ENCODE results near the gene FILIP1.

The FILIP1 gene

DNA sequence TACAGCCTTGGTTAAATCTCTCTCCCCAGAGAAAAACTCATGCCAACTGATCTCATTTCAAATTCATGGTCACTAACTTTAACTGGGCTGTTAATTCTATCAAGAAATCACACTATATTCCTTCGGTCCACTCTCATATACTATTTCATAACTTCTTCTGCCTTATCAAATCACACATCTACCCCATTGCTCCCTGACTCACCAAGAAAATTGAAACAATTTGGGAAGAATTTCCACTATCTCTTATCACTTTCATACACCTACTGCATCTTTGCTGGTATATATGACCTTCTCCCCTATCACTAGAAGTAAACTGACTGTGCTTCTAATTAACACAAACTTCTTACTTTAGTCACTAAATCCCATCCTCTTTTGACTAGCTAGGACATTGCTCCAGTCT lies 102.3 kb downstream of the FILIP1 start:
- Histone ChIP-seq H3K27ac (ENCODE audit: low read depth, low read length) (no peak overlapping the region), H3K9me3 (ENCODE audit: control insufficient read depth in 1 of 2, low read length in 2 of 2) (no peaks in the 10 kb centered on the region), H3K36me3 (ENCODE audit: control insufficient read depth in 1 of 2, insufficient read depth in 2 of 2, low read length in 2 of 2) (no peaks in the 10 kb centered on the region), H3K27me3 (ENCODE audit: control insufficient read depth in 1 of 2, insufficient read depth in 2 of 2, low read length in 2 of 2) (no peaks in the 10 kb centered on the region), H3K4me1 (ENCODE audit: control insufficient read depth in 1 of 2, insufficient read depth in 2 of 2, low read length in 2 of 2) (no peaks in the 10 kb centered on the region), H3K9ac (ENCODE audit: low read depth in 1 of 2, low read length in 2 of 2) (no peak overlapping the region), H3K4me3 (ENCODE audit: low read depth in 1 of 2, low read length in 2 of 2) (no peak overlapping the region)

DNA sequence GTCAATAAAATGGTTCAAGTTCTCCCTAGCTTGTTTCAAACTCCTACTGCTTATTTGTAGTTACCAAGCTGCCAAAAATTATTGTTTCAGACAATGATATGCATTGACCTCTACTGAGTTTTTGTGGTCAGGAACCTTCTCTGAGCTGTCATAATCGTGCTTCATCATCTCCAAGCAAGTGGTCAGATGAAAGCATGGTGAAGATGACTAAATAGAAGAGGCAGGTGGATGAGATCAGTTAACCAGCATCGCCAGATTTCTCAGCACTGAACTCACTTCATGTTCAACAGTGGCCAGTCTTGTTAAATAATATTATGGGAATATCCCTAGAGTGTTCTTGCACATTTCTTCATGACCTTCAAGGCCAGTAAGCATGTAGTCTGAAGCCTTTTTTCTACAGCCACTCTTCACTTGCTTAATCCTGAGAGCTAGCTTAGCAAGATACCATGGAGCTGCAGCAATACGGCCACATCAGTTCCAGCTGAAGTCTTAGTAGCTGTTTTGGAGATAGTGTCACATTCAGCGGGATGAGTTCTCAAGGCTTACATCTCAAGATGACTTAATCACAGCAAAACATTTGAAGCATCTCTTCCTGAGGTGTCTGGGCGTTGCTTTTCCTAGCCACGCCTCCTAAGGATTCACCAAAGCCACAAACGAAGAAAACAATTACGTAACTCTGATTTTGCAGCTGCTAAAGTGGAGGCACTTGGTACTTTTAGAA lies 107.4 kb downstream of the FILIP1 start:
- H3K9ac ChIP-seq (ENCODE audit: low read depth in 1 of 2, low read length in 2 of 2), result no peak overlapping the region
- no peaks in the 10 kb centered on the region for H3K4me1 ChIP-seq (ENCODE audit: control insufficient read depth in 1 of 2, insufficient read depth in 2 of 2, low read length in 2 of 2)
- no peaks in the 10 kb centered on the region for H3K9me3 ChIP-seq (ENCODE audit: control insufficient read depth in 1 of 2, low read length in 2 of 2)
- no peaks in the 10 kb centered on the region for H3K36me3 ChIP-seq (ENCODE audit: control insufficient read depth in 1 of 2, insufficient read depth in 2 of 2, low read length in 2 of 2)
- no peak overlapping the region for H3K27ac ChIP-seq (ENCODE audit: low read depth, low read length)
- H3K27me3 ChIP-seq (ENCODE audit: control insufficient read depth in 1 of 2, insufficient read depth in 2 of 2, low read length in 2 of 2), result no peaks in the 10 kb centered on the region
- H3K4me3 ChIP-seq (ENCODE audit: low read depth in 1 of 2, low read length in 2 of 2), result no peak overlapping the region

DNA sequence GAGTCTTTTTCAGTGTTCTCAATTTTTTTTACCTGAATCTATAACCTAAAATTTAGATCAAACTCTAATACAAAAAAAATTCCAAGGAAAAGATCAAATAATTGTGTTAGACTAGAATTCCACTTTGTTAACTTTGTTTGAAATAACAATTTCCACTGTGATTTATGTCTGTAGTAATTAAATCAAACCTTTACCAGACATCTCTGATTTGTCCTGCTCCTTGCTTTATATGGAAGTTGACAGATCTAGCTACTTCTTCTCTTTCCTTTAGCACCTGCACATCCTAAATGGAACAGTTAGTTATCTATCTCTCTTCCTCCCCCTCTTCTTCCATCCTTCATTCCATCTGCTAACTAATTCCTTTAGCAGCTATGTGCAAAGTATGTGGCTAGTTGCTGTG lies 109.5 kb downstream of the FILIP1 start:
- Histone ChIP-seq H3K4me1 (ENCODE audit: control insufficient read depth in 1 of 2, insufficient read depth in 2 of 2, low read length in 2 of 2) (no peaks in the 10 kb centered on the region), H3K4me3 (ENCODE audit: low read depth in 1 of 2, low read length in 2 of 2) (no peak overlapping the region), H3K36me3 (ENCODE audit: control insufficient read depth in 1 of 2, insufficient read depth in 2 of 2, low read length in 2 of 2) (no peaks in the 10 kb centered on the region), H3K9me3 (ENCODE audit: control insufficient read depth in 1 of 2, low read length in 2 of 2) (no peaks in the 10 kb centered on the region), H3K27ac (ENCODE audit: low read depth, low read length) (no peak overlapping the region), H3K27me3 (ENCODE audit: control insufficient read depth in 1 of 2, insufficient read depth in 2 of 2, low read length in 2 of 2) (no peaks in the 10 kb centered on the region), H3K9ac (ENCODE audit: low read depth in 1 of 2, low read length in 2 of 2) (no peak overlapping the region)

DNA sequence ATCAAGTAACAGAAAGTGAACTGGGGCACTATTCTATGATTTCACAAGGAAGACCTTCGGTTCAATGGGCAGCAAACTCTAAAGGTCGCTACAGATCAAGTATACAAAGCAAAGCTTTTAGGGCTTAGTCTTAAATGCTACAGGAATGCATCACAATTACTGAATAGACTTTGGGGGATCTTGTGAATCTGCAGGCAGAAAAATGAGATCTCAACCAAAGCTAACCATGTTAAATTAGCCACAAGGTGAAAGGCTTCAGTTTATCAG lies 111.0 kb downstream of the FILIP1 start:
- Histone ChIP-seq H3K27ac (ENCODE audit: low read depth, low read length) (no peak overlapping the region), H3K27me3 (ENCODE audit: control insufficient read depth in 1 of 2, insufficient read depth in 2 of 2, low read length in 2 of 2) (no peaks in the 10 kb centered on the region), H3K4me1 (ENCODE audit: control insufficient read depth in 1 of 2, insufficient read depth in 2 of 2, low read length in 2 of 2) (no peaks in the 10 kb centered on the region), H3K9ac (ENCODE audit: low read depth in 1 of 2, low read length in 2 of 2) (no peak overlapping the region), H3K36me3 (ENCODE audit: control insufficient read depth in 1 of 2, insufficient read depth in 2 of 2, low read length in 2 of 2) (no peaks in the 10 kb centered on the region), H3K4me3 (ENCODE audit: low read depth in 1 of 2, low read length in 2 of 2) (no peak overlapping the region), H3K9me3 (ENCODE audit: control insufficient read depth in 1 of 2, low read length in 2 of 2) (no peaks in the 10 kb centered on the region)

DNA sequence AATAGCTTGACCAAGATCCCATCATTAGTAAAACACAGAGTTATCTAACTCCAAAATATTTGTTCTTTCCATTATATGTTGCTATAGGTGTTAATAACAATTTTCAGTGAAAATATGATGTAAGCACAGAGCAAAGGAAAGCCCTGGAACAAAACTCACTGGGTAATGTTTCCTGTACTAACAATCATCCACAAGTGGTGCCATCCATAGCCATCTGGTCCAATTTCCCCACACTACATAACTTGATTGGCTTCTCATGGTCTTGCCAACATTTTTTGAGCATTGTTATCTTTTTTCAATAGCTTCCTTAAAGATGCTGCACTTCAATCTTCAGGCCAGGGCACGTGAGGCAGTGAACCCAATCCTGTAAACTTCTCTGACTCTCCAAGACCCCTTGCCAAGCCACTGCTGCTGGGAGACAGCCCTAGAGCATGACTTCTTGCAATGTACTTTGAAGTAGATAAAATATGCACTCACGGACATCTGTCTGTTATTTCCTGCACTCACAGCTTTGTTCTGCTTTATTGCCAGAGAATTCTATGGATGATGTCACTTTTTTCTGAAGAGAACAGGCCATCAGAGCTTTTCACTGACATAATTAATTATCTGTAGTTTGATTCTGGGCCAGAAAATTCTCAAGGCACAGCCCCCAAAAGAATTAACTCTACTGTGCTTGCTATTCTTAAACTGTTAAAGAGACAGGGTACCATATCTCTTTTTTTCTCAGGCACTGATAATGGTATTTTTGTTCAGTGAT lies 111.5 kb downstream of the FILIP1 start:
- no peaks in the 10 kb centered on the region for H3K4me1 ChIP-seq (ENCODE audit: control insufficient read depth in 1 of 2, insufficient read depth in 2 of 2, low read length in 2 of 2)
- no peak overlapping the region for H3K27ac ChIP-seq (ENCODE audit: low read depth, low read length)
- H3K9me3 ChIP-seq (ENCODE audit: control insufficient read depth in 1 of 2, low read length in 2 of 2), result no peaks in the 10 kb centered on the region
- H3K36me3 ChIP-seq (ENCODE audit: control insufficient read depth in 1 of 2, insufficient read depth in 2 of 2, low read length in 2 of 2), result no peaks in the 10 kb centered on the region
- no peaks in the 10 kb centered on the region for H3K27me3 ChIP-seq (ENCODE audit: control insufficient read depth in 1 of 2, insufficient read depth in 2 of 2, low read length in 2 of 2)
- H3K4me3 ChIP-seq (ENCODE audit: low read depth in 1 of 2, low read length in 2 of 2), result no peak overlapping the region
- no peak overlapping the region for H3K9ac ChIP-seq (ENCODE audit: low read depth in 1 of 2, low read length in 2 of 2)

DNA sequence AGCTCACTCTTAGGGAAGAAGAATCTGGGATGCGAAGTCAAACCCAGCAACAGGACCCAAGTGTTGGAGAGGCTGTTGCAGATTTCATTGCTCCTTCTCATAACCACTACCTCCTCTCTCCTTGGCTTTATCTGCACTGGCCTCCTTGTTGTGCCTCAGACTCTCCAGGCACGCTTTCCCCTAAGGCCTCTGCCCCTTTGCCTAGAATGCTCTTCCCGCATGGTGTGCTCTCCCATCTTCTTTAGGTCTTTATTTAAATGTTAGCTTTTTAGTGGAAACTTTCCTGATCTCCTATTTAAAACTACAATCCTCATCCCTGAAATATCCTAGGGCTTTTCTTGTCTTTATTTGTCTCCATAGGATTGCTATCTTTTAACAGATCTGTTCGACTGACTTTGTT lies 114.1 kb downstream of the FILIP1 start:
- Histone ChIP-seq H3K27ac (ENCODE audit: low read depth, low read length) (no peak overlapping the region), H3K9ac (ENCODE audit: low read depth in 1 of 2, low read length in 2 of 2) (no peak overlapping the region), H3K27me3 (ENCODE audit: control insufficient read depth in 1 of 2, insufficient read depth in 2 of 2, low read length in 2 of 2) (no peaks in the 10 kb centered on the region), H3K36me3 (ENCODE audit: control insufficient read depth in 1 of 2, insufficient read depth in 2 of 2, low read length in 2 of 2) (no peaks in the 10 kb centered on the region), H3K9me3 (ENCODE audit: control insufficient read depth in 1 of 2, low read length in 2 of 2) (no peaks in the 10 kb centered on the region), H3K4me3 (ENCODE audit: low read depth in 1 of 2, low read length in 2 of 2) (no peak overlapping the region), H3K4me1 (ENCODE audit: control insufficient read depth in 1 of 2, insufficient read depth in 2 of 2, low read length in 2 of 2) (no peaks in the 10 kb centered on the region)

DNA sequence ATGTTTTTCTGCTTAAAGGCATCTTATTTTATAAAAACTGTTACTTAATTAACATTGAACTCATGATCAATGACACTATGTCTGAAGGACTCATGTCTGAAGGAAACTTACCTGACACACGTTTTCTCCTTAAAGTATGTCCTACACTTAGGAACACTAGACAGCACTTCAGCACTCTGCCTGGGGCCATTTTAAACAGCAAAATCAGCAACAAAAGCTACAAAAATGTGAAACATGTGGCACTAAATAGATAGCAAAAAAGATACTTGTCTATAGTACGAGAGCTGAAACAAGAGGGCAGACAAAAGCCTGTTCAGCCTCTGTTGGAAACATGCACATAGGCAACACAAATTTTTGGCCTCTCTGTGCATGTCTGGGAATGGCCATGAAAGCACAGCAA lies 115.5 kb downstream of the FILIP1 start:
- Histone ChIP-seq H3K27me3 (ENCODE audit: control insufficient read depth in 1 of 2, insufficient read depth in 2 of 2, low read length in 2 of 2) (no peaks in the 10 kb centered on the region), H3K9ac (ENCODE audit: low read depth in 1 of 2, low read length in 2 of 2) (no peak overlapping the region), H3K27ac (ENCODE audit: low read depth, low read length) (no peak overlapping the region), H3K9me3 (ENCODE audit: control insufficient read depth in 1 of 2, low read length in 2 of 2) (no peaks in the 10 kb centered on the region), H3K4me1 (ENCODE audit: control insufficient read depth in 1 of 2, insufficient read depth in 2 of 2, low read length in 2 of 2) (no peaks in the 10 kb centered on the region), H3K36me3 (ENCODE audit: control insufficient read depth in 1 of 2, insufficient read depth in 2 of 2, low read length in 2 of 2) (no peaks in the 10 kb centered on the region), H3K4me3 (ENCODE audit: low read depth in 1 of 2, low read length in 2 of 2) (no peak overlapping the region)

DNA sequence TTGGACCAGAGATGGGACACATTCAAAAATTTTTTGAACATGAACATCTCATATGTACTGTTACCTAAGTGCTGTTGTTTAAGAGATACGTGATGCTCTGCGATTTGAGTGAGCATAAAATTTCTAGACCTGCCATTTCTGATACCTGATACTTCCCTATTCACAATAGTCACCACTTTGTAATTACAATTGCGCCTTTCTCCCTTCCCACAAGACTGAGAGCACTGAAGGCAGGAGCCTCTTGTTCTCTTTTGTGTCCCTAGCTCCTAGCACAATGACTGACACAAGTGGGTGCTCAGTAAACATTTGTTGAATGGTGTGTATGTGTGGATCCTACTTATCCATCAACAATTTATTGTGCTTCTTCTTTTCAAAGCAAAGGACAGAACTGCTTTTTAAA lies 116.2 kb downstream of the FILIP1 start:
- Histone ChIP-seq H3K27ac (ENCODE audit: low read depth, low read length) (no peak overlapping the region), H3K4me3 (ENCODE audit: low read depth in 1 of 2, low read length in 2 of 2) (no peak overlapping the region), H3K4me1 (ENCODE audit: control insufficient read depth in 1 of 2, insufficient read depth in 2 of 2, low read length in 2 of 2) (no peaks in the 10 kb centered on the region), H3K36me3 (ENCODE audit: control insufficient read depth in 1 of 2, insufficient read depth in 2 of 2, low read length in 2 of 2) (no peaks in the 10 kb centered on the region), H3K9ac (ENCODE audit: low read depth in 1 of 2, low read length in 2 of 2) (no peak overlapping the region), H3K27me3 (ENCODE audit: control insufficient read depth in 1 of 2, insufficient read depth in 2 of 2, low read length in 2 of 2) (no peaks in the 10 kb centered on the region), H3K9me3 (ENCODE audit: control insufficient read depth in 1 of 2, low read length in 2 of 2) (no peaks in the 10 kb centered on the region)

DNA sequence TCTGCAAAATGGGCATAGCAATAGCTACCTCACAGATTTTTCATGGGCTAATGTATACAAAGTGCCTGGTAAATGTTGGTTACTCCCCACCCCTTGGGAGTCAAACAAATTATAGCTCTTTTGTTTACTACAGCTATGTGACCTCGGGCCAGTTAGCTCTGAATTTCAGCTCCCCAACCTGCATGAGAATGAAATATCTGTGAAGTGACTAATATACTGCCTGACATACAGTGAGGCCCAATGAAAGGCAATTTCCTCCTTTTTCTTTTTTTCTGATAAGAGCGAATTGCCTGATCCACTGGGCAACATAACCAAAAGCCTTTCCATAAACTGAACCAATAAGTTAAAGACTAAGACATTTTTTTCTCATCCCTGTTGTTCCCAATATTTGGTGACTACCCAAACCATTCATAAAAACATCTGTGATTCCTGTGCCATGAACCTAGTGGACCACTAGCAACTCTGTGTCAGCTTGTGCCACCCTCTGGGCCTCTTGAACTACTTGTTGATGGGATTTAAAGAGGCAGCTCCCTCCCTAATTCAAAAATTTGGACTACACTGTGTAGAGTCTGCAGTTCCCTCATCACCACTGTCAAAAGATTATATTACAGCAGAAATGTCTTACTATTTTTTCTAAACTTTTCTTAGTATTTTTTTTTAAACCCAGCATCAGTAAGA lies 117.1 kb downstream of the FILIP1 start:
- no peak overlapping the region for H3K9ac ChIP-seq (ENCODE audit: low read depth in 1 of 2, low read length in 2 of 2)
- H3K36me3 ChIP-seq (ENCODE audit: control insufficient read depth in 1 of 2, insufficient read depth in 2 of 2, low read length in 2 of 2), result no peaks in the 10 kb centered on the region
- no peaks in the 10 kb centered on the region for H3K27me3 ChIP-seq (ENCODE audit: control insufficient read depth in 1 of 2, insufficient read depth in 2 of 2, low read length in 2 of 2)
- no peaks in the 10 kb centered on the region for H3K9me3 ChIP-seq (ENCODE audit: control insufficient read depth in 1 of 2, low read length in 2 of 2)
- no peak overlapping the region for H3K27ac ChIP-seq (ENCODE audit: low read depth, low read length)
- no peak overlapping the region for H3K4me3 ChIP-seq (ENCODE audit: low read depth in 1 of 2, low read length in 2 of 2)
- no peaks in the 10 kb centered on the region for H3K4me1 ChIP-seq (ENCODE audit: control insufficient read depth in 1 of 2, insufficient read depth in 2 of 2, low read length in 2 of 2)

DNA sequence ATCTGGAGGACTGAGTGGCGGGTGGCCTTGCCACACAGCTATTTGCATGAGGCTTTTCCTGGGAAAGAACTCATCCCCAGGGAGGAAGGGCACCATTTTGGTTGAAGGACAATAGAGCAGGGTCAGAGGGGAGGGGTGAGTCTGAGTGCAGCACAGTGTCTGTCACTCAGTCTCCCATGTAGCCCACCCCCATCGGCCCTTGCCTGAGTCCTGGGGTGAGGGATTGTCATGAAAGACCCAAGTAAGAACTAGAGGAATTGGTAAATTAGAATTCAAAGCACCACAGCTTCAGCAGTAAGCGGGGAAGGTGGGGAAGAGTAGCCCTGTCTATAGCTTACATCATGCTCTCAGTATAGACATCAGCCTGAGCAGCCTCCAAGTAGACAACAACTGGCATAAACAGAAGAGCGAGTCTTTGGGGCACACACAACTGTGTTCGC lies 118.6 kb downstream of the FILIP1 start:
- H3K27ac ChIP-seq (ENCODE audit: low read depth, low read length), result no peak overlapping the region
- H3K4me1 ChIP-seq (ENCODE audit: control insufficient read depth in 1 of 2, insufficient read depth in 2 of 2, low read length in 2 of 2), result no peaks in the 10 kb centered on the region
- no peak overlapping the region for H3K4me3 ChIP-seq (ENCODE audit: low read depth in 1 of 2, low read length in 2 of 2)
- no peaks in the 10 kb centered on the region for H3K36me3 ChIP-seq (ENCODE audit: control insufficient read depth in 1 of 2, insufficient read depth in 2 of 2, low read length in 2 of 2)
- H3K27me3 ChIP-seq (ENCODE audit: control insufficient read depth in 1 of 2, insufficient read depth in 2 of 2, low read length in 2 of 2), result no peaks in the 10 kb centered on the region
- no peaks in the 10 kb centered on the region for H3K9me3 ChIP-seq (ENCODE audit: control insufficient read depth in 1 of 2, low read length in 2 of 2)
- H3K9ac ChIP-seq (ENCODE audit: low read depth in 1 of 2, low read length in 2 of 2), result no peak overlapping the region
